ENCODE measurements around the gene GRK4. TPM values are rescaled to one million over a fixed set of nuclear protein-coding genes. Genes with fewer than 3 reads are reported as not detected.

Gene GRK4
- total RNA-seq (ENCODE audit: low replicate concordance) = 2.5 and 3.4 TPM in 2 replicates

DNA sequence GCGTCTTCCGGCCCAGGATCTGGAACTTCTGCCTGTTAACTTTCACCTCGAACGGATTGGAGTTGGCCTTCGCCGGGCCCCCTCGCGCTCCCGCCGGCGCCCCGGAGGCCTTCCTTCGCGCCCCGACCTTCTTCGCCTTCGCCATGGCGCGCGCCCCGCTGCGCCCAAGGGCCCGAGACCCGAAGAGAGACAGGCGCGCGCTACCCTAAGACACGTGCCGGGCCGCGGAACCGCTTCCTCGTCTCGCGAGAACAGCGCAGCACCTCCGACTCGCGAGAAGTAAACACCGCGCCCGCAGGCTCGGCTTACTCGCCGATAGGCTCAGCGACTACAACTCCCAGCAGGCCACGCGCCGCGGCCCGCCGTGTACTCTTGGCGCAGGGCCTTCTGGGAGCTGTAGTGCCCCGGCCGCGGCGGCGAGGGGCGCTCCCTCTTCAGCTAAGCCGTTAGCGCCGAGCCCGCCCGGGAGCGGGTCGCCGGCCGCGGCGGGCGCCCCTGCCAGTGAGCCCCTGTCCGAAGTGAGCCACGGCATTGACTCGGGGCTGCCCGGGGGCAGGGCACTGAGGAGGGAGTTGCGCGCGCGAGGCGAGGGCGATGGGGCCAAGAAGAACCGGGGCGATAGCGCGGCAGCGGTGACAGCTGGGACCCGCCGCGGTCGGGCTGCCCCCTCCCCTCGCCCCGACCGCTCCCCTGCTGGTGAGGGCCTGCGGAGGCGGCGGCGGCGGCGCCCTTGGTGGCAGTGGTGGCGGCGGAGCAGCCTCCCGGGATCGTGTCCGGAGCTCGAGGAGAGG, at the start of gene GRK4, which contains the start of gene NOP14:
TSS of gene GRK4 (plus strand) at position 397 of the 791 bp plus-strand sequence. CDS start 500 bp downstream, outside the sequence.
TSS of gene NOP14 (minus strand) at position 232 of the 791 bp plus-strand sequence. CDS start at position 145, 87 bp downstream.

DNA sequence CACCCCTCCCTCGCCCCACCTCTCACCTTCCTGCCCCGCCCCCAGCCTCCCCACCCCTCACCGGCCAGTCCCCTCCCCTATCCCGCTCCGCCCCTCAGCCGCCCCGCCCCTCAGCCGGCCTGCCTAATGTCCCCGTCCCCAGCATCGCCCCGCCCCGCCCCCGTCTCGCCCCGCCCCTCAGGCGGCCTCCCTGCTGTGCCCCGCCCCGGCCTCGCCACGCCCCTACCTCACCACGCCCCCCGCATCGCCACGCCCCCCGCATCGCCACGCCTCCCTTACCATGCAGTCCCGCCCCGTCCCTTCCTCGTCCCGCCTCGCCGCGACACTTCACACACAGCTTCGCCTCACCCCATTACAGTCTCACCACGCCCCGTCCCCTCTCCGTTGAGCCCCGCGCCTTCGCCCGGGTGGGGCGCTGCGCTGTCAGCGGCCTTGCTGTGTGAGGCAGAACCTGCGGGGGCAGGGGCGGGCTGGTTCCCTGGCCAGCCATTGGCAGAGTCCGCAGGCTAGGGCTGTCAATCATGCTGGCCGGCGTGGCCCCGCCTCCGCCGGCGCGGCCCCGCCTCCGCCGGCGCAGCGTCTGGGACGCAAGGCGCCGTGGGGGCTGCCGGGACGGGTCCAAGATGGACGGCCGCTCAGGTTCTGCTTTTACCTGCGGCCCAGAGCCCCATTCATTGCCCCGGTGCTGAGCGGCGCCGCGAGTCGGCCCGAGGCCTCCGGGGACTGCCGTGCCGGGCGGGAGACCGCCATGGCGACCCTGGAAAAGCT, 110.9 kb downstream of the GRK4 start, which contains the start of the genes HTT and HTT-AS:
TSS of gene HTT (plus strand) at position 604 of the 768 bp plus-strand sequence. CDS start at position 749, 145 bp downstream.
TSS of gene HTT-AS (minus strand) at position 461 of the 768 bp plus-strand sequence.

Other genes with a start within 250 kb of the GRK4 start
- gene TNIP2, start 207.2 kb upstream of the GRK4 start, total RNA-seq (ENCODE audit: low replicate concordance) = 45.2 and 78.7 TPM in 2 replicates
- 6.7 and 19.2 TPM in 2 replicates for gene SH3BP2, start 170.5 kb upstream of the GRK4 start, total RNA-seq (ENCODE audit: low replicate concordance)
- 115 and 146 TPM in 2 replicates for gene ADD1, start 119.7 kb upstream of the GRK4 start, total RNA-seq (ENCODE audit: low replicate concordance)
- 16.5 and 17.2 TPM in 2 replicates for gene NOP14, start 165 bp upstream of the GRK4 start, total RNA-seq (ENCODE audit: low replicate concordance)
- not detected in 2 replicates for gene HTT-AS, start 111.0 kb downstream of the GRK4 start, total RNA-seq (ENCODE audit: low replicate concordance)
- 23.2 and 36.0 TPM in 2 replicates for gene HTT, start 111.1 kb downstream of the GRK4 start, total RNA-seq (ENCODE audit: low replicate concordance)

All from smooth muscle cell of the coronary artery (primary cell).